ENCODE data around the gene CABLES1.

CABLES1 gene

GRCh38 chr18:23159344-23159743 lies 24.1 kb downstream of the CABLES1 start:
- DNase-seq (ENCODE audit: low read depth, low spot score) = no peak
- H3K4me3 ChIP-seq (ENCODE audit: low read length) = no peak overlapping the region

- no peak overlapping the region for H3K4me3 ChIP-seq (ENCODE audit: low read length)
- DNase-seq (ENCODE audit: low read depth, low spot score) = no peak
These were observed 27.2 kb downstream of the CABLES1 start for GRCh38 chr18:23162473-23162872.

- DNase-seq (ENCODE audit: low read depth, low spot score) = no peak
These were observed 28.7 kb downstream of the CABLES1 start for GRCh38 chr18:23163786-23164533.

GRCh38 chr18:23165271-23166068 lies 30.2 kb downstream of the CABLES1 start:
- no peak for DNase-seq (ENCODE audit: low read depth, low spot score)
- H3K4me3 ChIP-seq (ENCODE audit: low read length) = no peak overlapping the region

More at GRCh38 chr18:23163786-23164533, 28.7 kb downstream of the CABLES1 start:
- no peak overlapping the region for H3K4me3 ChIP-seq (ENCODE audit: low read length)

- DNase-seq (ENCODE audit: low read depth, low spot score) = no peak
- H3K4me3 ChIP-seq (ENCODE audit: low read length) = no peak overlapping the region
These were observed 31.7 kb downstream of the CABLES1 start for GRCh38 chr18:23166891-23167541.

GRCh38 chr18:23169673-23170044 lies 34.4 kb downstream of the CABLES1 start:
- no peak overlapping the region for H3K4me3 ChIP-seq (ENCODE audit: low read length)
- no peak for DNase-seq (ENCODE audit: low read depth, low spot score)

- DNase-seq (ENCODE audit: low read depth, low spot score) = no peak
- H3K4me3 ChIP-seq (ENCODE audit: low read length) = no peak overlapping the region
These were observed 34.9 kb downstream of the CABLES1 start for GRCh38 chr18:23170137-23170536.

- H3K4me3 ChIP-seq (ENCODE audit: low read length) = no peak overlapping the region
- no peak for DNase-seq (ENCODE audit: low read depth, low spot score)
These were observed 36.4 kb downstream of the CABLES1 start for GRCh38 chr18:23171581-23172156.

- no peak for DNase-seq (ENCODE audit: low read depth, low spot score)
- H3K4me3 ChIP-seq (ENCODE audit: low read length) = no peak overlapping the region
These were observed 37.5 kb downstream of the CABLES1 start for GRCh38 chr18:23172591-23173380.

GRCh38 chr18:23173912-23174311 lies 38.6 kb downstream of the CABLES1 start:
- no peak overlapping the region for H3K4me3 ChIP-seq (ENCODE audit: low read length)
- no peak for DNase-seq (ENCODE audit: low read depth, low spot score)

- DNase-seq (ENCODE audit: low read depth, low spot score) = no peak
- no peak overlapping the region for H3K4me3 ChIP-seq (ENCODE audit: low read length)
These were observed 41.6 kb downstream of the CABLES1 start for GRCh38 chr18:23176701-23177432.

GRCh38 chr18:23177433-23178072 lies 42.3 kb downstream of the CABLES1 start:
- DNase-seq (ENCODE audit: low read depth, low spot score) = no peak

GRCh38 chr18:23178201-23178600 lies 42.9 kb downstream of the CABLES1 start:
- no peak for DNase-seq (ENCODE audit: low read depth, low spot score)
- H3K4me3 ChIP-seq (ENCODE audit: low read length) = no peak overlapping the region

More at GRCh38 chr18:23177433-23178072, 42.3 kb downstream of the CABLES1 start:
- no peak overlapping the region for H3K4me3 ChIP-seq (ENCODE audit: low read length)

- DNase-seq (ENCODE audit: low read depth, low spot score) = no peak
- no peak overlapping the region for H3K4me3 ChIP-seq (ENCODE audit: low read length)
These were observed 43.4 kb downstream of the CABLES1 start for GRCh38 chr18:23178661-23179081.

- DNase-seq (ENCODE audit: low read depth, low spot score) = no peak
- H3K4me3 ChIP-seq (ENCODE audit: low read length) = no peak overlapping the region
These were observed 44.1 kb downstream of the CABLES1 start for GRCh38 chr18:23179416-23179815.

GRCh38 chr18:23181547-23181946 lies 46.3 kb downstream of the CABLES1 start:
- no peak overlapping the region for H3K4me3 ChIP-seq (ENCODE audit: low read length)
- DNase-seq (ENCODE audit: low read depth, low spot score) = no peak

GRCh38 chr18:23182606-23183005 lies 47.3 kb downstream of the CABLES1 start:
- no peak for DNase-seq (ENCODE audit: low read depth, low spot score)
- no peak overlapping the region for H3K4me3 ChIP-seq (ENCODE audit: low read length)

All from Jurkat, Clone E6-1 (cell line).